ENCODE measurements around the gene CASP5.
"Not testable (repeated sequence)": the region's sequence is repeated elsewhere in the genome, so short reads cannot be mapped to it uniquely, and the experiment has no call there.

CASP5 gene

DNA sequence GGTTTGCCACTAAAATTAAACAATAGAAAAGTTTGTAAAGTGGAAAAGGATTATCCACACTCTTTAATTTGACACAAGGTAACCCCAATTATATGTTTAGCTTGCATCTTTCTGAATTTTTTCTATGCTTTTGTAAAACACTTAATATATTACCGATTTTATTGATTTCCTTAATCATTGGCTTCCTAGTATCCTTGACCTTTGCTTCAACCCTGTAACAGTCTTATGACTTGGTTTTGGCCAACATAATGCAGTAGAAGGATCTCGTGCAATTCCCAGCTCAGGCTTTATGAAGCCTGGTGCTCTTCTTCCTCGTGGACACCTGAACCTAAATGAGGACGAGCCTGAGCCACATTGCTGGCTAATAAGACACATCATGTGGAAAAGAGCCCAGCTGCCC is 31.0 kb downstream of the CASP5 start:
- TF ChIP-seq, protein P1, sequence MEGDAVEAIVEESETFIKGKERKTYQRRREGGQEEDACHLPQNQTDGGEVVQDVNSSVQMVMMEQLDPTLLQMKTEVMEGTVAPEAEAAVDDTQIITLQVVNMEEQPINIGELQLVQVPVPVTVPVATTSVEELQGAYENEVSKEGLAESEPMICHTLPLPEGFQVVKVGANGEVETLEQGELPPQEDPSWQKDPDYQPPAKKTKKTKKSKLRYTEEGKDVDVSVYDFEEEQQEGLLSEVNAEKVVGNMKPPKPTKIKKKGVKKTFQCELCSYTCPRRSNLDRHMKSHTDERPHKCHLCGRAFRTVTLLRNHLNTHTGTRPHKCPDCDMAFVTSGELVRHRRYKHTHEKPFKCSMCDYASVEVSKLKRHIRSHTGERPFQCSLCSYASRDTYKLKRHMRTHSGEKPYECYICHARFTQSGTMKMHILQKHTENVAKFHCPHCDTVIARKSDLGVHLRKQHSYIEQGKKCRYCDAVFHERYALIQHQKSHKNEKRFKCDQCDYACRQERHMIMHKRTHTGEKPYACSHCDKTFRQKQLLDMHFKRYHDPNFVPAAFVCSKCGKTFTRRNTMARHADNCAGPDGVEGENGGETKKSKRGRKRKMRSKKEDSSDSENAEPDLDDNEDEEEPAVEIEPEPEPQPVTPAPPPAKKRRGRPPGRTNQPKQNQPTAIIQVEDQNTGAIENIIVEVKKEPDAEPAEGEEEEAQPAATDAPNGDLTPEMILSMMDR (conservative IDR thresholded peaks at IDR 0.05; ENCODE audit: low read depth): no peak
- DNase-seq (ENCODE audit: low spot score): no peak
- ChIA-PET POLR2A (ENCODE audit: low non-redundant PET) (no interaction called here), CTCF (no interaction called here)
- no peak overlapping the region for H3K27ac ChIP-seq

DNA sequence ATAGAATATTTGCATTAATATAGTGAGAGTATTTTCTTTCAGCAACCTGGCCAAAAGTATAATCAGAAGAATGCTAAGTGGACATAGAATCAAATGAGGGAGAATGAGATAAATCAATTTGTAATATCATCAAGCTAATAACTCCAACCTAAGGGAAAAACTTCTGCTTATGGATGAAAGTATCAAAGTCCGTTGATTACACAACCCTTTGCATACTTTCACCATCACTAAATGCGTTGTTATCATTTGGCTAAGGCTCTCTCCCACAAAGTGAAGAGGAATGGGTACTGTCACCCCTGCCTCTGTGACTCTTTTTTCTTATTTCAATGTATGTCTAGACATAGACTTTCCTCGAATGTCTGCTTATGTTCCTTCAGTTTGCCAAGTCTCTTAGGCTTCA is 38.2 kb downstream of the CASP5 start:
- TF ChIP-seq, protein P1 (conservative IDR thresholded peaks at IDR 0.05; ENCODE audit: low read depth): no peak
- no peak for DNase-seq (ENCODE audit: low spot score)
- no peak overlapping the region for H3K27ac ChIP-seq
- CTCF ChIA-PET: interaction anchor here (0.6 kb wide), 1 partner anchor 441 kb away, joined by 4 read pairs; no protein-coding TSS in a partner anchor
- POLR2A ChIA-PET (ENCODE audit: low non-redundant PET): no interaction called here

DNA sequence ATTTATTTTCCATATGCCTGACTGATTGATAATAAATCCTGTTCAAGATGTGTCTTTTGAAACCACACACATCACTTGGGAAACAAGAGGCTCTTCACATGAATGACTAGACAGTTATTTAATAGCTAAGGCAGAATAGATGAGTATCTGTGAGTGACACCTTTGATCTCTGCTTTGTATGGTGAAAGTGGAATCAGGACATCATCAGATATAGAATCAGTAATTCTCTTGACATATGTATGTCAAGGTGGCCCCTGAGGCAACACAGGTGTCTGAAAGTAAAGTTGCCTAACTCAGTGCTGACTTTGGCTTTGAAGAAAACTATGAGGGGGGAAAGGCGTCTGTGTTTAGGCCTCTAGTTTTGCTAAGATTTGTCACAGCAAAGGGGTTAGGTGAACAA is 43.1 kb downstream of the CASP5 start:
- TF ChIP-seq, protein P1 (conservative IDR thresholded peaks at IDR 0.05; ENCODE audit: low read depth): no peak
- POLR2A ChIA-PET (ENCODE audit: low non-redundant PET): no interaction called here
- no peak for DNase-seq (ENCODE audit: low spot score)
- H3K27ac ChIP-seq: no peak overlapping the region
- CTCF ChIA-PET: interaction anchor here (0.6 kb wide), 2 partner anchors 295 to 609 kb away, joined by 3 to 6 read pairs; no protein-coding TSS in a partner anchor

DNA sequence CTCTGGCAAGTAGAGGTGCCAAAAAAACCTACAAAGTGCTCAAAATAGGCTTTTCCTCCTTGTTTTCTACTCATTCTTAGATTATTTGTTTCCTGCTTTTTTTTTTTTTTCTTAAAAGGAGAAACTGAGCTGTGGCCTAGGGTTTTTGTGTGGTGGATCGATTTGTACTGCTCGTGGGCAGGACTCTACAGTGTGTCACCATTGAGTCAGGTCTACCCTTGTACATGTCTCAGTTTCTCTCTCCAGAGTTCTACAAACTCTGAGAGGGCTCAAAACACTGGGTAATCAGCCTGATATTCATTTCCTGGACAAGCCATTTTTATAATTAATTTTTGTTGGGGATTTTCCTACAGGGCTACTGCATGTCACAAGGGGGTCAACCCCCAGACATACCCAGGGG is 49.4 kb downstream of the CASP5 start:
- no peak overlapping the region for H3K27ac ChIP-seq
- no peak for DNase-seq (ENCODE audit: low spot score)
- ChIA-PET POLR2A (ENCODE audit: low non-redundant PET) (no interaction called here), CTCF (interaction anchor here (0.6 kb wide), 1 partner anchor 236 kb away, joined by 3 read pairs; no protein-coding TSS in a partner anchor)
- TF ChIP-seq, protein P1 (conservative IDR thresholded peaks at IDR 0.05; ENCODE audit: low read depth): no peak

DNA sequence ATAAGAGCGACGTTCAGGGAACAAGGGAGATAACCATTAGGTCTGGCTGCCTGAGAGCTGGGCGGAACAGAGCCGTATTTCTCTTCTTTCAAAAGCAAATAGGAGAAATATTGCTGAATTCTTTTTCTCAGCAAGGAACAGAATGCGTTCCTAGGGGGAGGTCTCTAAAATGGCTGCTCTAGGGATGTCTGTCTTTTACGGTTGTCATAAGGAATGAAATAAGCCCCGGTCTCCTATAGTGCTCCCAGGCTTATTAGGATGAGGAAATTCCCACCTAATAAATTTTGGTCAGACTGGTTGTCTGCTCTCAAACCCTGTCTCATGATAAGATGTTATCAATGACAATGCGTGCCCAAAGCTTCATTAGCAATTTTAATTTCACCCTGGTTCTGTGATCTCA is 50.0 kb downstream of the CASP5 start:
- CTCF ChIA-PET; DNase-seq (ENCODE audit: low spot score); H3K27ac ChIP-seq; POLR2A ChIA-PET (ENCODE audit: low non-redundant PET): not testable (repeated sequence)

DNA sequence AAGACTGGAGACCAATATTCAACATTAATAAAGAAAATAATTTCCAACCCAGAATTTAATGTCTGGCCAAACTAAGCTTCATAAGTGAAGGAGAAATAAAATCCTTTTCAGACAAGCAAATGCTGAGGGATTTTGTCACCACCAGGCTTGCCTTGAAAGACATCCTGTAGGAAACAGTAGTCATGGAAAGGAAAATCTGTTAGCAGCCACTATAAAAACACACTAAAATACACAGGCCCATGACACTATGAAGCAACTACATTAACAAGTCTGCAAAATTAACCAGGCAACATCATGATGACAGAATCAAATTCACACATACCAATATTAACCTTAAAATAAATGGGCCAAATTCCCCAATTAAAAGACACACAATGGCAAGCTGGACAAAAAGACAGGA is 52.2 kb downstream of the CASP5 start:
- ChIA-PET POLR2A (ENCODE audit: low non-redundant PET) (no interaction called here), CTCF (no interaction called here)
- TF ChIP-seq, protein P1 (conservative IDR thresholded peaks at IDR 0.05; ENCODE audit: low read depth): no peak

DNA sequence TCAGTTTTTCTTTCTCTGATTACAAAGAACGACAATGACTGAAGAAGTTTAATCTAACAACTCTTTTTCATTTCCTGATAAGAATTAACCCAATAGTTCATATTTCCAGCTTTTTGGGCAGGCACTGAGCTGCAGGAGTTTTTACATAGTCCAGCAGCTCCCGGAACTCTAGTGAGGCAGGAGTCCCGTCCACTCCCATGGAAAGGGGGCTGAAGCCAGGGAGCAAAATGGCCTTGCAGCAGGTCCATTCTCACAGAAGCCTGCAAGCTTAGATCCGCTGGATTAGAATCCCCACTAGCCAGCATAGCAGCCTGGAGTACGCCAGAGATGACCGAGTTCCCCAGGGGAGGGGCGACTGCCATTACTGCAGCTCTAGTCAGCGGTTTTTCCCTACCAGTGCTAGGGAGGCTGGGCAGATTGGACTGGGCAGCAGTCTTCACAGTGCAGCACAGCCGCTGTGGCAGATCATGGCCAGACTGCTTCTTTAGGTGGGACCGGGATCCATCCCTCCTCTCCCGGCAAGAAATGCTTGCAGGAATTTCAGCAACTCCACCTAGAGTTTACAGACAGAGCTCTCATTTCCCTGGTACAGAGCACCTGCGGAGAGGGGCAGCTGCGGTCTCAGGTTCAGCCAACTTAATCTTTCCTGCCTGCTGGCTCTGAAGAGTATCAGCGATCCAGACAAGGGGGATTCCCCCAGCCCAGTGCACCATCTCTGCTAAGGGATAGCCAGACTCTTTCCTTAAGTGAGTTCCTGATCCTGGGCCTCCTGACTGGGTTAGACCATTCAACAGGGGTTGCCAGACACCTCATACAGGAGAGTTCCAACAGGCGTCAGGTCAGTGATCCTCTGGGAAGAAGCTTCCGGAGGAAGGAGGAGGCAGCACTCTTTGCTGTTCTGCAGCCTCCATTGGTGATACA is 53.9 kb downstream of the CASP5 start:
- no peak for DNase-seq (ENCODE audit: low spot score)
- POLR2A ChIA-PET (ENCODE audit: low non-redundant PET): no interaction called here
- TF ChIP-seq, protein P1 (conservative IDR thresholded peaks at IDR 0.05; ENCODE audit: low read depth): no peak
- peak overlapping the region; percentile 76 for H3K27ac ChIP-seq
- CTCF ChIA-PET: interaction anchor here (0.5 to 0.7 kb wide), 2 partner anchors 16 to 19 kb away, joined by 5 read pairs; no protein-coding TSS in a partner anchor

More for the DNA sequence above, 52.2 kb downstream of the CASP5 start:
- DNase-seq (ENCODE audit: low spot score): no peak
- no peak overlapping the region for H3K27ac ChIP-seq

Measured in RWPE1 (cell line).